CD8-positive, alpha-beta memory T cell (primary cell): ENCODE data around the gene UQCC2. TPM values are rescaled to one million over a fixed set of nuclear protein-coding genes. Genes with fewer than 3 reads are reported as not detected.

Source experiments
- CTCF ChIA-PET: fragments of 350-600 bp; sonication (Branson Sonifier 250); formaldehyde crosslinking; loops from one replicate; lab custom pipeline; 2021; ENCODE audit warnings: antibody characterized with exemption; lab: Charles Lee
- POLR2A ChIA-PET: fragments of 350-600 bp; sonication (Branson Sonifier 250); formaldehyde crosslinking; loops from one replicate; lab custom pipeline; 2021; ENCODE audit warnings: antibody characterized with exemption; lab: Charles Lee
- DNase-seq, 5 donors: peaks; one replicate each; pipeline versions ENCODE4 v3.0.0 to v3.0.0-alpha.2; 2020 to 2022; ENCODE audit warnings: mixed read lengths in 1 of 5
- H3K27ac ChIP-seq: one replicate; pipeline ENCODE4 v1.7.0; 2013; ENCODE audit warnings: low read depth, mild to moderate bottlenecking, low read length, moderate library complexity
- H3K27me3 ChIP-seq: 2 replicates; pipeline ENCODE4 v1.7.0; 2013; ENCODE audit warnings: low read length, mild to moderate bottlenecking; ENCODE audit not compliant: insufficient read depth, poor library complexity, severe bottlenecking
- H3K36me3 ChIP-seq: 2 replicates; pipeline ENCODE4 v1.7.0; 2013; ENCODE audit warnings: mild to moderate bottlenecking, low read length, moderate library complexity; ENCODE audit not compliant: insufficient read depth
- H3K4me1 ChIP-seq: 2 replicates; pipeline ENCODE4 v1.7.0; 2013; ENCODE audit warnings: mild to moderate bottlenecking, low read length, moderate library complexity; ENCODE audit not compliant: insufficient read depth
- H3K4me3 ChIP-seq: 2 replicates; pipeline ENCODE4 v1.7.0; 2013; ENCODE audit warnings: mild to moderate bottlenecking, low read length
- H3K9me3 ChIP-seq: 2 replicates; pipeline ENCODE4 v1.7.0; 2013; ENCODE audit warnings: mild to moderate bottlenecking, low read length
- H3K27ac Mint-ChIP-seq, 8 donors: one replicate each; pipeline ENCODE4 v1.8.0; 2020 to 2021; ENCODE audit warnings: mixed read lengths in 8 of 8, mild to moderate bottlenecking in 6 of 8, inconsistent platforms in 3 of 8, moderate library complexity in 3 of 8
- H3K27me3 Mint-ChIP-seq, 2 donors: one replicate each; pipeline ENCODE4 v1.8.0; 2020 to 2021; ENCODE audit warnings: mixed read lengths in 2 of 2, mild to moderate bottlenecking in 1 of 2, moderate library complexity in 1 of 2
- H3K36me3 Mint-ChIP-seq, 3 donors: one replicate each; pipeline ENCODE4 v1.8.0; 2020 to 2021; ENCODE audit warnings: mixed read lengths in 3 of 3, inconsistent platforms in 1 of 3, mild to moderate bottlenecking in 1 of 3
- H3K4me1 Mint-ChIP-seq, 3 donors: one replicate each; pipeline ENCODE4 v1.8.0; 2020 to 2021; ENCODE audit warnings: mixed read lengths in 3 of 3, inconsistent platforms in 1 of 3, mild to moderate bottlenecking in 1 of 3
- H3K4me3 Mint-ChIP-seq, 7 donors: one replicate each; pipeline ENCODE4 v1.8.0; 2020 to 2021; ENCODE audit warnings: mixed read lengths in 7 of 7, mild to moderate bottlenecking in 6 of 7, moderate library complexity in 4 of 7, inconsistent platforms in 2 of 7
- H3K9me3 Mint-ChIP-seq, 5 donors: one replicate each; pipeline ENCODE4 v1.8.0; 2020 to 2022; ENCODE audit warnings: mixed read lengths in 5 of 5, mild to moderate bottlenecking in 3 of 5, moderate library complexity in 2 of 5, inconsistent platforms in 1 of 5
- polyA plus RNA-seq: library from polyadenylated mRNA; unstranded; fragments of 300-500 nt; fragmentation: Illumina TruSeq; gene quantifications from one replicate; pipeline ENCODE4 v1.2.3, GENCODE V29; 2021
- total RNA-seq, 2 experiments: library from RNA; stranded (reverse); gene quantifications; one replicate each; pipeline ENCODE4 v1.2.3, GENCODE V29; 2021

Gene UQCC2
- total and polyA plus RNA-seq, 3 experiments from 2014 or later, result 46.7 to 157 (median 150) TPM

DNA sequence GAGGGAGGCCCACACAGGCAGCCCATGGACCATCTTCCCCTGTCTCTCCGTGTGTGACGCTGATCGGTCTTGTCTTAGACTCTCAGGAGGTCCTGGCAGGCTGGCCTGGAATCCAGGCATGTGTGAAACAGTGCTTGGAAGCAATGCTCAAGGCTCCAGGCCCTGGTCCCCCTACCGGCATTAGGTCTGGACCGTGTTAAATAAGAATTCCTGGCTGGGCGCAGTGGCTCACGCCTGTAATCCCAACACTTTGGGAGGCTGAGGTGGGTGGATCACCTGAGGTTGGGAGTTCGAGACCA lies 22.2 kb upstream of the UQCC2 start:
- no peak overlapping the region for H3K4me3 ChIP-seq
- Mint-ChIP-seq H3K27ac (no peak overlapping the region), H3K9me3 (no peaks in the 10 kb centered on the region), H3K27me3 (peaks cover 2 to 3% of the 10 kb centered on the region in 2 donors), H3K4me3 (no peak overlapping the region), H3K36me3 (no peaks in the 10 kb centered on the region), H3K4me1 (no peaks in the 10 kb centered on the region)
- POLR2A ChIA-PET, result no interaction called here
- no peak for DNase-seq
- no peaks in the 10 kb centered on the region for H3K27me3 ChIP-seq
- no peak overlapping the region for H3K27ac ChIP-seq
- CTCF ChIA-PET, result no interaction called here
- H3K4me1 ChIP-seq, result no peaks in the 10 kb centered on the region
- H3K36me3 ChIP-seq, result no peaks in the 10 kb centered on the region
- H3K9me3 ChIP-seq, result no peaks in the 10 kb centered on the region

GRCh38 chr6:33732817-33733708 lies 21.6 kb upstream of the UQCC2 start:
- H3K9me3 Mint-ChIP-seq, result no peaks in the 10 kb centered on the region
- H3K27me3 ChIP-seq, result no peaks in the 10 kb centered on the region
- H3K4me3 ChIP-seq, result no peak overlapping the region
- H3K27me3 Mint-ChIP-seq, result peaks cover 2 to 3% of the 10 kb centered on the region in 2 donors
- H3K4me1 Mint-ChIP-seq, result no peaks in the 10 kb centered on the region
- H3K36me3 Mint-ChIP-seq, result no peaks in the 10 kb centered on the region
- H3K4me3 Mint-ChIP-seq, result no peak overlapping the region
- H3K9me3 ChIP-seq, result no peaks in the 10 kb centered on the region
- CTCF ChIA-PET, result interaction anchor here (1.1 kb wide), 1 partner anchor 22 kb away, joined by 3 read pairs; the partner anchor contains the start of gene UQCC2
- no peaks in the 10 kb centered on the region for H3K4me1 ChIP-seq
- H3K27ac ChIP-seq, result no peak overlapping the region
- H3K27ac Mint-ChIP-seq, result peak overlapping the region in 1 of 8 donors; percentile 36
- no peak for DNase-seq
- no peaks in the 10 kb centered on the region for H3K36me3 ChIP-seq
- POLR2A ChIA-PET, result no interaction called here

- ChIA-PET POLR2A (interaction anchor here (0.6 kb wide), 1 partner anchor 134 kb away, joined by 4 read pairs; no protein-coding TSS in a partner anchor), CTCF (interaction anchor here (1.1 kb wide), 1 partner anchor 21 kb away, joined by 3 read pairs; the partner anchor contains the start of gene UQCC2)
- H3K4me3 ChIP-seq, result no peak overlapping the region
- H3K36me3 ChIP-seq, result no peaks in the 10 kb centered on the region
- H3K9me3 Mint-ChIP-seq, result no peaks in the 10 kb centered on the region
- no peak for DNase-seq
- H3K27me3 Mint-ChIP-seq, result peaks cover 3 to 4% of the 10 kb centered on the region in 2 donors
- H3K9me3 ChIP-seq, result no peaks in the 10 kb centered on the region
- H3K27ac ChIP-seq, result no peak overlapping the region
- no peaks in the 10 kb centered on the region for H3K36me3 Mint-ChIP-seq
- H3K4me1 ChIP-seq, result no peaks in the 10 kb centered on the region
- H3K27ac Mint-ChIP-seq, result no peak overlapping the region
- no peak overlapping the region for H3K4me3 Mint-ChIP-seq
- no peaks in the 10 kb centered on the region for H3K4me1 Mint-ChIP-seq
- no peaks in the 10 kb centered on the region for H3K27me3 ChIP-seq
Observed at GRCh38 chr6:33732385-33732784, 20.9 kb upstream of the UQCC2 start.

DNA sequence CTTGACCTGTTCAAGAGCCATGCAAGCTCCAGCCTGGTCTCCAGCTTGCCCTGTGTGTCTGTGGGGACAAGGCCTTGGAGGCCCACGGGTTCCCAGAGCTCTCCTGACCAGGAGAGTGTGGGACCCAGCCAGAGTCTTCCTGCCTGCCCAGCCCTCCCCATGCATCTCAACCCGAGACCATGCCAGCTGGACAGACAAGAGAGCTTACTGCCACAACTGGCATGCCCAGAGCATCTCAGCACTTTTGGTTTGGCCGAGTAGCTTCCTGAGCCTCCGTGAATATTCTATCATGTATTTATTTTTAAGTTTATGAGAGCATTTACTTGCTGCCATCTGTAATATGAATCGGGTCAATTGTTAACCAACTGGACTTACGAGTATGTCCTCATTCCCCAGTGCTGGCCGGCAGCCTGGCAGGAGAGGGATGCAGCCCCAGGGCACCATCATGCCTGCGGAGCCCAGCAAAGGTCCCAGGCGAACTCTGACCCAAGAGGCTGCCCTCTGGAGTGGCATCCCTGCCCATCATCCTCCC lies 20.3 kb upstream of the UQCC2 start:
- Histone ChIP-seq H3K4me3 (no peak overlapping the region), H3K27ac (no peak overlapping the region), H3K27me3 (no peaks in the 10 kb centered on the region), H3K9me3 (no peaks in the 10 kb centered on the region), H3K4me1 (no peaks in the 10 kb centered on the region), H3K36me3 (no peaks in the 10 kb centered on the region)
- ChIA-PET CTCF (interaction anchor here (1.1 kb wide), 1 partner anchor 21 kb away, joined by 3 read pairs; the partner anchor contains the start of gene UQCC2), POLR2A (interaction anchor here (0.6 kb wide), 1 partner anchor 133 kb away, joined by 4 read pairs; no protein-coding TSS in a partner anchor)
- Mint-ChIP-seq H3K4me3 (no peak overlapping the region), H3K36me3 (no peaks in the 10 kb centered on the region), H3K4me1 (no peaks in the 10 kb centered on the region), H3K27ac (no peak overlapping the region), H3K27me3 (peaks cover 4 to 6% of the 10 kb centered on the region in 2 donors), H3K9me3 (no peaks in the 10 kb centered on the region)
- no peak for DNase-seq

GRCh38 chr6:33731035-33731434 lies 19.5 kb upstream of the UQCC2 start:
- H3K4me1 ChIP-seq, result no peaks in the 10 kb centered on the region
- Mint-ChIP-seq H3K36me3 (no peaks in the 10 kb centered on the region), H3K4me3 (no peak overlapping the region), H3K4me1 (no peaks in the 10 kb centered on the region), H3K9me3 (no peaks in the 10 kb centered on the region), H3K27ac (no peak overlapping the region), H3K27me3 (peaks cover 4 to 12% of the 10 kb centered on the region in 2 donors)
- H3K36me3 ChIP-seq, result no peaks in the 10 kb centered on the region
- H3K27ac ChIP-seq, result no peak overlapping the region
- H3K9me3 ChIP-seq, result no peaks in the 10 kb centered on the region
- ChIA-PET POLR2A (no interaction called here), CTCF (no interaction called here)
- DNase-seq, result no peak
- H3K4me3 ChIP-seq, result no peak overlapping the region
- H3K27me3 ChIP-seq, result no peaks in the 10 kb centered on the region

DNA sequence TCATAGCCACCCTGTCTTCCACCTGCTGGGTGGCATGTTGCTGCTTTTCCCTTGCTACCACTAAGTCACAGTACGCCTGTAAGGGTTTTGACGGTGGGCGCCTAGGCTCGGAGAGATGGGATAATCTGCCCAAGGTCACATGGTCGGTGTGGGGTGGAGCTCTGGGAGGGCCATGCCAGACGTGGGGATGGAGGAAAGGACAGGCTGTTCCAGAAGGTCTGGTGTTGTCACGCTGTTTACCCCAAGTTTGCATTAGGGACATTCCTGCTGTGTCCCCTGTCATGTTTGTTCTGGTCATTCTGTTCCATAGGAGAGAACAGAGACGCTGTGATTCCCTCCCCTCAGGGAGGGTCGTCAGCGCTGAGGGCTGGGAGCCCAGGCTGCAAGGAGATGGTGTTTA lies 19.1 kb upstream of the UQCC2 start:
- ChIA-PET POLR2A (no interaction called here), CTCF (no interaction called here)
- DNase-seq, result no peak
- no peak overlapping the region for H3K27ac ChIP-seq
- Mint-ChIP-seq H3K4me3 (no peak overlapping the region), H3K9me3 (no peaks in the 10 kb centered on the region), H3K27me3 (peaks cover 4 to 14% of the 10 kb centered on the region in 2 donors), H3K27ac (peak overlapping the region in 2 of 8 donors; percentile 3 to 78), H3K36me3 (no peaks in the 10 kb centered on the region), H3K4me1 (no peaks in the 10 kb centered on the region)
- H3K4me3 ChIP-seq, result no peak overlapping the region
- no peaks in the 10 kb centered on the region for H3K27me3 ChIP-seq
- H3K36me3 ChIP-seq, result no peaks in the 10 kb centered on the region
- H3K4me1 ChIP-seq, result no peaks in the 10 kb centered on the region
- no peaks in the 10 kb centered on the region for H3K9me3 ChIP-seq

DNA sequence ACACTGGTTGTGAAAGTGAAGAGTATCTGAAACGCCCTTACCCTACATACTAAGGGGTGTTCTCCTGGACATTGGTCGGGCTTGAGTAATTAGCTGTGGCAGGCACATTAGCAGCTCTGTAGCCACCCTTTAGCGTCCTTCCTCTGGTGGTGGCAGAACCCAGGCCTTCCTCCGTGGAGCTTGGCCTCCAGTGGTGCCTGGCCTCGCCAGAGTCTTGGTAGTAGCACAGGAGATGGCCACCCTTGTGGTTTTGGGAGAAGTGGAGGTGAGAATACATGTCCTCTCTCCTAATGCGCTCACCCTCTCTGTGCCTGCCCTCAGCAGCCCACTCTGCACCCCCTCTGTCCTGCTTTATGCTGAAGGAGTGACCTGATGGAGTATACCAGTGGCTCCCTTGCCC lies 17.6 kb upstream of the UQCC2 start:
- Histone ChIP-seq H3K27ac (no peak overlapping the region), H3K36me3 (no peaks in the 10 kb centered on the region), H3K4me3 (no peak overlapping the region), H3K27me3 (no peaks in the 10 kb centered on the region), H3K4me1 (peaks cover 7% of the 10 kb centered on the region), H3K9me3 (no peaks in the 10 kb centered on the region)
- peak overlapping the region in 2 of 8 donors; percentile 8 to 56 for H3K27ac Mint-ChIP-seq
- POLR2A ChIA-PET, result no interaction called here
- H3K36me3 Mint-ChIP-seq, result no peaks in the 10 kb centered on the region
- H3K9me3 Mint-ChIP-seq, result no peaks in the 10 kb centered on the region
- peaks cover 5 to 7% (median 7%) of the 10 kb centered on the region in 3 donors for H3K4me1 Mint-ChIP-seq
- H3K4me3 Mint-ChIP-seq, result no peak overlapping the region
- CTCF ChIA-PET, result no interaction called here
- H3K27me3 Mint-ChIP-seq, result peaks cover 9 to 26% of the 10 kb centered on the region in 2 donors
- DNase-seq, result no peak

GRCh38 chr6:33728438-33728837 lies 16.9 kb upstream of the UQCC2 start:
- peaks cover 5 to 8% (median 7%) of the 10 kb centered on the region in 3 donors for H3K4me1 Mint-ChIP-seq
- no peak overlapping the region for H3K27ac Mint-ChIP-seq
- no peak for DNase-seq
- H3K4me3 Mint-ChIP-seq, result no peak overlapping the region
- Histone ChIP-seq H3K4me3 (no peak overlapping the region), H3K4me1 (peaks cover 14% of the 10 kb centered on the region), H3K27me3 (no peaks in the 10 kb centered on the region), H3K36me3 (no peaks in the 10 kb centered on the region), H3K9me3 (no peaks in the 10 kb centered on the region), H3K27ac (no peak overlapping the region)
- ChIA-PET CTCF (interaction anchor here (0.8 kb wide), 1 partner anchor 17 kb away, joined by 4 read pairs; the partner anchor contains the start of gene UQCC2), POLR2A (interaction anchor here (0.5 kb wide), 1 partner anchor 11 kb away, joined by 6 read pairs; no protein-coding TSS in a partner anchor)
- H3K27me3 Mint-ChIP-seq, result peaks cover 10 to 30% of the 10 kb centered on the region in 2 donors
- no peaks in the 10 kb centered on the region for H3K36me3 Mint-ChIP-seq
- no peaks in the 10 kb centered on the region for H3K9me3 Mint-ChIP-seq
